ENCODE results near the gene ELOVL5. TPM values are rescaled to one million over a fixed set of nuclear protein-coding genes. Genes with fewer than 3 reads are reported as not detected.

Gene ELOVL5
- total and polyA plus RNA-seq, 4 donors: 22.1 to 77.8 (median 57.8) TPM

DNA sequence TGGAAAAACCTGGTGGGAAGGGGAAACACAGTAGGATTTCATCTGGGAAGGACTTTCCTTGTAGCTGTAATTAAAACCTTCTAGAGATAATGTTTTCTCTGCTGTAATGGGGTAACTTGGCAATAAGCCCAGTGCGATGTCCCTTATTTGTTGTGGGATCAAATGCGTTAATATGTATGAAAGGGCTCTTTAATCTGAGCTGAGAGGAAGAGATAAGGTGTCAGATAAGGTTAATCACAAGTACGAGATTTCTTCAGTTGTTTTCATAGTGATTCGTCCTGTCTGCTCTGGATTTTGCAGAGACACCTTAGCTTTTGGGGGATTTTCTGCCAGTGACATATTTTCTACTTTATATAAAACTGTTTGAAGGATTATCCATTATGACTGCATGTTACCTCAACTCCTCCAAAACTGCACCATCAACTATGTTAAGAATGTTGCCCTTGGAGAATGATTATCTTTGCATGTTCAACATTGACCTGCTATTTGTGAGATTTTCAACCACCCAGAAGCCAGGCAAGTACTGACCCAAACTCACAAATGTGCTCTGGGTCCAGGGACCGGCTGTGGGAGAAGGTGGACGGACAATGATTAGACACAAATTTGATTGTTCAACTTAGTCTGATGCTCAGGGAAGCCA lies 21.2 kb upstream of the ELOVL5 start:
- Histone ChIP-seq H3K27ac (ENCODE audit: low read depth in 1 of 2, low read length in 2 of 2) (no peak overlapping the region), H3K4me1 (ENCODE audit: control insufficient read depth in 4 of 4, insufficient read depth in 4 of 4, low read length in 3 of 4) (peaks cover 0 to 4% (median under 1%) of the 10 kb centered on the region in 4 donors), H3K36me3 (ENCODE audit: control insufficient read depth in 4 of 4, insufficient read depth in 3 of 4, low read depth in 1 of 4, low read length in 3 of 4) (no peaks in the 10 kb centered on the region), H3K4me3 (ENCODE audit: low read depth in 1 of 3, low read length in 3 of 3) (no peak overlapping the region), H3K9ac (ENCODE audit: low read depth in 1 of 2, low read length in 2 of 2) (no peak overlapping the region), H3K27me3 (ENCODE audit: control insufficient read depth in 4 of 4, insufficient read depth in 4 of 4, low read length in 3 of 4) (no peaks in the 10 kb centered on the region), H3K9me3 (ENCODE audit: control insufficient read depth in 4 of 4, low read length in 3 of 4) (no peaks in the 10 kb centered on the region)
- WGBS: 77% methylated on average over 6 of the region's 6 CpGs
- no peak for DNase-seq (ENCODE audit: low spot score)
- TF ChIP-seq FOXA1 (IDR thresholded peaks at IDR 0.05) (no peak), HNF4G (IDR thresholded peaks at IDR 0.05) (no peak), JUND (IDR thresholded peaks at IDR 0.05) (no peak), RAD21 (IDR thresholded peaks at IDR 0.05) (no peak), NR2F2 (IDR thresholded peaks at IDR 0.05) (no peak), HNF4A (conservative IDR thresholded peaks at IDR 0.05) (no peak), YY1 (IDR thresholded peaks at IDR 0.05) (no peak), SP1 (IDR thresholded peaks at IDR 0.05) (no peak), TAF1 (conservative IDR thresholded peaks at IDR 0.05) (no peak), FOXA2 (IDR thresholded peaks at IDR 0.05) (no peak), GABPA (IDR thresholded peaks at IDR 0.05 in 1 of 2, conservative IDR thresholded peaks at IDR 0.05 in 1 of 2) (no peak), CTCF (IDR thresholded peaks at IDR 0.05; ENCODE audit: low read depth, low read length, missing input control) (no peak), RXRA (IDR thresholded peaks at IDR 0.05) (no peak), EGR1 (IDR thresholded peaks at IDR 0.05; ENCODE audit: low read depth in 2 of 2) (no peak), MAX (IDR thresholded peaks at IDR 0.05) (no peak)
- TF ChIP-seq, protein P1, sequence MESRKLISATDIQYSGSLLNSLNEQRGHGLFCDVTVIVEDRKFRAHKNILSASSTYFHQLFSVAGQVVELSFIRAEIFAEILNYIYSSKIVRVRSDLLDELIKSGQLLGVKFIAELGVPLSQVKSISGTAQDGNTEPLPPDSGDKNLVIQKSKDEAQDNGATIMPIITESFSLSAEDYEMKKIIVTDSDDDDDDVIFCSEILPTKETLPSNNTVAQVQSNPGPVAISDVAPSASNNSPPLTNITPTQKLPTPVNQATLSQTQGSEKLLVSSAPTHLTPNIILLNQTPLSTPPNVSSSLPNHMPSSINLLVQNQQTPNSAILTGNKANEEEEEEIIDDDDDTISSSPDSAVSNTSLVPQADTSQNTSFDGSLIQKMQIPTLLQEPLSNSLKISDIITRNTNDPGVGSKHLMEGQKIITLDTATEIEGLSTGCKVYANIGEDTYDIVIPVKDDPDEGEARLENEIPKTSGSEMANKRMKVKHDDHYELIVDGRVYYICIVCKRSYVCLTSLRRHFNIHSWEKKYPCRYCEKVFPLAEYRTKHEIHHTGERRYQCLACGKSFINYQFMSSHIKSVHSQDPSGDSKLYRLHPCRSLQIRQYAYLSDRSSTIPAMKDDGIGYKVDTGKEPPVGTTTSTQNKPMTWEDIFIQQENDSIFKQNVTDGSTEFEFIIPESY (IDR thresholded peaks at IDR 0.05): no peak
- TF ChIP-seq, protein P2, sequence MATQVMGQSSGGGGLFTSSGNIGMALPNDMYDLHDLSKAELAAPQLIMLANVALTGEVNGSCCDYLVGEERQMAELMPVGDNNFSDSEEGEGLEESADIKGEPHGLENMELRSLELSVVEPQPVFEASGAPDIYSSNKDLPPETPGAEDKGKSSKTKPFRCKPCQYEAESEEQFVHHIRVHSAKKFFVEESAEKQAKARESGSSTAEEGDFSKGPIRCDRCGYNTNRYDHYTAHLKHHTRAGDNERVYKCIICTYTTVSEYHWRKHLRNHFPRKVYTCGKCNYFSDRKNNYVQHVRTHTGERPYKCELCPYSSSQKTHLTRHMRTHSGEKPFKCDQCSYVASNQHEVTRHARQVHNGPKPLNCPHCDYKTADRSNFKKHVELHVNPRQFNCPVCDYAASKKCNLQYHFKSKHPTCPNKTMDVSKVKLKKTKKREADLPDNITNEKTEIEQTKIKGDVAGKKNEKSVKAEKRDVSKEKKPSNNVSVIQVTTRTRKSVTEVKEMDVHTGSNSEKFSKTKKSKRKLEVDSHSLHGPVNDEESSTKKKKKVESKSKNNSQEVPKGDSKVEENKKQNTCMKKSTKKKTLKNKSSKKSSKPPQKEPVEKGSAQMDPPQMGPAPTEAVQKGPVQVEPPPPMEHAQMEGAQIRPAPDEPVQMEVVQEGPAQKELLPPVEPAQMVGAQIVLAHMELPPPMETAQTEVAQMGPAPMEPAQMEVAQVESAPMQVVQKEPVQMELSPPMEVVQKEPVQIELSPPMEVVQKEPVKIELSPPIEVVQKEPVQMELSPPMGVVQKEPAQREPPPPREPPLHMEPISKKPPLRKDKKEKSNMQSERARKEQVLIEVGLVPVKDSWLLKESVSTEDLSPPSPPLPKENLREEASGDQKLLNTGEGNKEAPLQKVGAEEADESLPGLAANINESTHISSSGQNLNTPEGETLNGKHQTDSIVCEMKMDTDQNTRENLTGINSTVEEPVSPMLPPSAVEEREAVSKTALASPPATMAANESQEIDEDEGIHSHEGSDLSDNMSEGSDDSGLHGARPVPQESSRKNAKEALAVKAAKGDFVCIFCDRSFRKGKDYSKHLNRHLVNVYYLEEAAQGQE (IDR thresholded peaks at IDR 0.05): no peak
